ENCODE measurements around the gene PATJ.

- TF ChIP-seq ZNF324 (tag by site-specific recombination; IDR thresholded peaks at IDR 0.05) (no peak), PATZ1 (tag by site-specific recombination; IDR thresholded peaks at IDR 0.05) (no peak), TSHZ1 (tag by site-specific recombination; IDR thresholded peaks at IDR 0.05; ENCODE audit: borderline replicate concordance) (no peak), ZBTB8A (tag by site-specific recombination; IDR thresholded peaks at IDR 0.05) (no peak), CTCF (tag by site-specific recombination; IDR thresholded peaks at IDR 0.05) (no peak)
These were observed 466.7 kb downstream of the PATJ start for GRCh38 chr1:62208970-62209369.
